ENCODE data around the gene OR51F1.
"Not testable (repeated sequence)": the region's sequence is repeated elsewhere in the genome, so short reads cannot be mapped to it uniquely, and the experiment has no call there.

The OR51F1 gene

GRCh38 chr11:4769838-4770237 is at the start of gene OR51F1:
OR51F1 (minus strand) TSS chr11:4769938; CDS start chr11:4769938, 0 bp downstream.
- no peak for DNase-seq

- DNase-seq = no peak
Measured at GRCh38 chr11:4809246-4809645, 39.5 kb upstream of the OR51F1 start.

GRCh38 chr11:4808476-4808875 is 38.7 kb upstream of the OR51F1 start:
- DNase-seq = no peak

- DNase-seq = no peak
Measured at GRCh38 chr11:4804280-4804679, 34.5 kb upstream of the OR51F1 start, which contains the start of gene OR52R1. OR52R1 (minus strand) TSS chr11:4804380; CDS start chr11:4804380, 0 bp downstream.

- DNase-seq = not testable (repeated sequence)
Measured at GRCh38 chr11:4801316-4801715, 31.6 kb upstream of the OR51F1 start.

- no peak for DNase-seq
Measured at GRCh38 chr11:4798427-4799183, 28.9 kb upstream of the OR51F1 start.

GRCh38 chr11:4797206-4797605 is 27.5 kb upstream of the OR51F1 start:
- DNase-seq = no peak

GRCh38 chr11:4782454-4782853 is 12.7 kb upstream of the OR51F1 start:
- no peak for DNase-seq

GRCh38 chr11:4768094-4768493 is 1.6 kb downstream of the OR51F1 start:
- no peak for DNase-seq

- DNase-seq = no peak
Measured at GRCh38 chr11:4766420-4767043, 3.2 kb downstream of the OR51F1 start.

GRCh38 chr11:4763096-4763495 is 6.6 kb downstream of the OR51F1 start:
- DNase-seq = no peak

GRCh38 chr11:4751201-4751600 is 18.5 kb downstream of the OR51F1 start:
- no peak for DNase-seq

- DNase-seq = no peak
Measured at GRCh38 chr11:4748438-4748837, 21.3 kb downstream of the OR51F1 start.

- no peak for DNase-seq
Measured at GRCh38 chr11:4740735-4741134, 29.0 kb downstream of the OR51F1 start.

GRCh38 chr11:4727171-4727570 is 42.6 kb downstream of the OR51F1 start:
- DNase-seq = no peak

- not testable (repeated sequence) for DNase-seq
Measured at GRCh38 chr11:4722616-4723534, 46.9 kb downstream of the OR51F1 start.
